ENCODE data around the gene SLC22A23. TPM values are rescaled to one million over a fixed set of nuclear protein-coding genes. Genes with fewer than 3 reads are reported as not detected.

SLC22A23 gene
- total RNA-seq, 2 donors from 2014 or later = 11.1 to 13.3 TPM

GRCh38 chr6:3426927-3427686 lies 29.7 kb downstream of the SLC22A23 start:
- Histone ChIP-seq H3K9ac (ENCODE audit: extremely low read depth, low read length, poor library complexity, severe bottlenecking) (no peak overlapping the region), H3K4me3 (ENCODE audit: low read length) (no peak overlapping the region), H3K4me1 (ENCODE audit: control insufficient read depth, insufficient read depth, low read length) (no peaks in the 10 kb centered on the region), H3K36me3 (ENCODE audit: control insufficient read depth, insufficient read depth, low read length) (no peaks in the 10 kb centered on the region), H3K9me3 (ENCODE audit: control insufficient read depth, low read length) (no peaks in the 10 kb centered on the region), H3K27me3 (ENCODE audit: control insufficient read depth, insufficient read depth, low read length, poor library complexity, severe bottlenecking) (no peaks in the 10 kb centered on the region), H3K27ac (ENCODE audit: low read depth, low read length) (no peak overlapping the region)
- Mint-ChIP-seq H3K4me3 (no peak overlapping the region), H3K27ac (peak overlapping the region; percentile 1), H3K27me3 (ENCODE audit: insufficient read depth) (no peaks in the 10 kb centered on the region), H3K4me1 (peaks cover 36% of the 10 kb centered on the region), H3K36me3 (ENCODE audit: low read depth) (peaks cover 2% of the 10 kb centered on the region), H3K9me3 (no peaks in the 10 kb centered on the region)
- 90 to 91% methylated on average over 15 to 20 of the region's 20 CpGs for WGBS, 2 experiments (ENCODE audit: insufficient coverage in 1 of 2, insufficient read length in 1 of 2)
- DNase-seq = peak; percentile 50
- TF ChIP-seq CTCF (conservative IDR thresholded peaks at IDR 0.05) = no peak

DNA sequence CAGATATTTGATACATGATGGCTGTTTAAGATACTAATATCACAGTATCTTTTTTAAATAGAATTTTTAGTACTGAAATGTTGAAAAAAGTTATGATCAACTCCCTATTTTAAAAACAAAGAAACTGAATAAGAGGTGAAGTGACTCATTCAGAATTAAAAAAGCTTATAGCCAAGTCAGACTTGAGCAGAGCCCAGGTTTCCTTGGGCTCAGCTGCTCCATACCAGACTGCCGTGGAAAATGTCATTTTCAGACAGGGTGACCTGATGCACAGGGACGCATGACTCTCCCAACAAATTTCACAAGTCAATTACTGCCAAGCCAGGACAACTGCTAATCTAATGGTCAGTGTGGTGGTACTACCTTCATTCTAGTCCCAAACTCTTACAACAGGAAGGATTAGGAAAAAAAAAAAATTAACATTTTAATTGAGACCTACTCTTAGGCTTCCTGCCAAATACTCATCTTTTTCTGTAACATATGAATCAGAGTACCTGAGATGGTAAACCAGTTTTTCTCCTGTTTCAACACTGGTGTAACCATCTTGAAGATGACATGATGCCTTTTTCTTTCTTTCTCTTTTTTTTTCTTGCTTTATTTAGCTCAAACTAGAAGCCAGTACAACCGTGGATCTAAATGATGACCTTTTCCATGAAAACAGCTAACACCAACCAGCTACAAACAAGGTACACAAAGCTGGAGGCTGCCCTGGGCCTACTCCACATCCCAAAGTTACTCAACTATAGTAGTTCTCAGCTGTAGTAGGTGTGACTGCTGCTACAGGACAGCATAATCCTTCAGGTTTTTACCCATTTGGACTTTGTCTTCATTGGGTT lies 30.5 kb downstream of the SLC22A23 start:
- H3K9me3 Mint-ChIP-seq = no peaks in the 10 kb centered on the region
- no peak for DNase-seq
- H3K4me1 Mint-ChIP-seq = peaks cover 42% of the 10 kb centered on the region
- H3K27me3 ChIP-seq (ENCODE audit: control insufficient read depth, insufficient read depth, low read length, poor library complexity, severe bottlenecking) = no peaks in the 10 kb centered on the region
- H3K27ac ChIP-seq (ENCODE audit: low read depth, low read length) = no peak overlapping the region
- peak overlapping the region; percentile 1 for H3K27ac Mint-ChIP-seq
- no peaks in the 10 kb centered on the region for H3K36me3 ChIP-seq (ENCODE audit: control insufficient read depth, insufficient read depth, low read length)
- no peak overlapping the region for H3K4me3 ChIP-seq (ENCODE audit: low read length)
- 86% methylated on average over 3 of the region's 3 CpGs; no CpG with 5 or more reads in 1 of the 2 experiments for WGBS, 2 experiments (ENCODE audit: insufficient coverage in 1 of 2, insufficient read length in 1 of 2)
- no peaks in the 10 kb centered on the region for H3K9me3 ChIP-seq (ENCODE audit: control insufficient read depth, low read length)
- no peak overlapping the region for H3K4me3 Mint-ChIP-seq
- no peak for TF ChIP-seq CTCF (conservative IDR thresholded peaks at IDR 0.05)
- no peak overlapping the region for H3K9ac ChIP-seq (ENCODE audit: extremely low read depth, low read length, poor library complexity, severe bottlenecking)
- peaks cover 2% of the 10 kb centered on the region for H3K36me3 Mint-ChIP-seq (ENCODE audit: low read depth)
- H3K4me1 ChIP-seq (ENCODE audit: control insufficient read depth, insufficient read depth, low read length) = no peaks in the 10 kb centered on the region
- no peaks in the 10 kb centered on the region for H3K27me3 Mint-ChIP-seq (ENCODE audit: insufficient read depth)

DNA sequence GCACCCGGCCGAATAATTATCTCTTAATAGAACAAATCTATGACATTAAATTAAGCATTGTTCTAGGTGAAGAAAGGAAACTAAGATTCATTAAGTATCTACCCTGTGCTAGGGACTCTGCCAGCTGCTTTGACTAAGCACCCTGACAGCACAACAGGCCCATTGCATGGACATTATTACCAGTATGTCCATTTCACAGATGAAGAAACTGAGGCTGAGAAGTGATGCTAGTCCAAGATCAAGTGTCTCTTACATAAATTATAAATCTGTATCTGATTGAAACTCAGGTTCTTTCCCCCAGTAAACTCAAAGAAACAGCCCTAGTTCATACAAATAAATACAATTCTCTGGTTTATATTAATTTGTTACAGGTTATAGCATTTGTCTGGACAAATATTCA lies 31.3 kb downstream of the SLC22A23 start:
- Mint-ChIP-seq H3K4me3 (no peak overlapping the region), H3K36me3 (ENCODE audit: low read depth) (peaks cover 2% of the 10 kb centered on the region), H3K9me3 (no peaks in the 10 kb centered on the region), H3K27me3 (ENCODE audit: insufficient read depth) (no peaks in the 10 kb centered on the region), H3K27ac (no peak overlapping the region), H3K4me1 (peaks cover 49% of the 10 kb centered on the region)
- Histone ChIP-seq H3K9ac (ENCODE audit: extremely low read depth, low read length, poor library complexity, severe bottlenecking) (no peak overlapping the region), H3K36me3 (ENCODE audit: control insufficient read depth, insufficient read depth, low read length) (no peaks in the 10 kb centered on the region), H3K27me3 (ENCODE audit: control insufficient read depth, insufficient read depth, low read length, poor library complexity, severe bottlenecking) (no peaks in the 10 kb centered on the region), H3K4me1 (ENCODE audit: control insufficient read depth, insufficient read depth, low read length) (no peaks in the 10 kb centered on the region), H3K27ac (ENCODE audit: low read depth, low read length) (no peak overlapping the region), H3K4me3 (ENCODE audit: low read length) (no peak overlapping the region), H3K9me3 (ENCODE audit: control insufficient read depth, low read length) (no peaks in the 10 kb centered on the region)
- TF ChIP-seq CTCF (conservative IDR thresholded peaks at IDR 0.05) = no peak
- 100% methylated on average over 2 of the region's 2 CpGs; no CpG with 5 or more reads in 1 of the 2 experiments for WGBS, 2 experiments (ENCODE audit: insufficient coverage in 1 of 2, insufficient read length in 1 of 2)
- DNase-seq = no peak
